Fibroblast of the aortic adventitia (primary cell): Measurements from ENCODE around the gene AKAP6. TPM values are rescaled to one million over a fixed set of nuclear protein-coding genes. Genes with fewer than 3 reads are reported as not detected.
"Not testable (repeated sequence)": the region's sequence is repeated elsewhere in the genome, so short reads cannot be mapped to it uniquely, and the experiment has no call there.

Experiments used
- DNase-seq: peaks from one replicate; pipeline ENCODE4 v3.0.0-alpha.2; 2010; ENCODE audit warnings: low read depth
- H3K4me3 ChIP-seq: 2 replicates; pipeline ENCODE4 v1.5.1; 2011; ENCODE audit warnings: low read depth, mild to moderate bottlenecking, control low read depth, low read length, moderate library complexity
- CTCF ChIP-seq: IDR thresholded peaks from 2 replicates; pipeline ENCODE4 v1.5.1; 2011; ENCODE audit warnings: mild to moderate bottlenecking, low read length, control low read depth, inconsistent platforms; ENCODE audit not compliant: insufficient read depth
- total RNA-seq: library from RNA; depleted of rRNA; stranded (reverse); fragments of >200 nt; gene quantifications from 2 replicates; pipeline ENCODE4 v1.2.3, GENCODE V29; 2012; ENCODE audit warnings: low replicate concordance

The AKAP6 gene
- total RNA-seq, 1 donor, result 2.2 TPM

GRCh38 chr14:32576088-32576795 is 247.1 kb downstream of the AKAP6 start:
- TF ChIP-seq CTCF, result peak; percentile 96
- DNase-seq, result peak; percentile 80
- peak overlapping the region; percentile 22 for H3K4me3 ChIP-seq

GRCh38 chr14:32576977-32577376 is 247.9 kb downstream of the AKAP6 start:
- DNase-seq, result no peak
- no peak for TF ChIP-seq CTCF
- H3K4me3 ChIP-seq, result no peak overlapping the region

GRCh38 chr14:32578181-32578580 is 249.1 kb downstream of the AKAP6 start:
- TF ChIP-seq CTCF, result no peak
- no peak for DNase-seq
- H3K4me3 ChIP-seq, result no peak overlapping the region

- not testable (repeated sequence) for DNase-seq, H3K4me3 ChIP-seq
These were observed 254.3 kb downstream of the AKAP6 start for GRCh38 chr14:32583427-32583826.

- no peak overlapping the region for H3K4me3 ChIP-seq
- TF ChIP-seq CTCF, result no peak
- no peak for DNase-seq
These were observed 255.0 kb downstream of the AKAP6 start for GRCh38 chr14:32584079-32584478.

GRCh38 chr14:32587461-32587860 is 258.4 kb downstream of the AKAP6 start:
- no peak overlapping the region for H3K4me3 ChIP-seq
- no peak for DNase-seq
- TF ChIP-seq CTCF, result no peak

- peak; percentile 73 for DNase-seq
- TF ChIP-seq CTCF, result peak; percentile 74
- no peak overlapping the region for H3K4me3 ChIP-seq
These were observed 259.6 kb downstream of the AKAP6 start for GRCh38 chr14:32588448-32589320.
